ENCODE measurements around the gene FAM9C.

DNA sequence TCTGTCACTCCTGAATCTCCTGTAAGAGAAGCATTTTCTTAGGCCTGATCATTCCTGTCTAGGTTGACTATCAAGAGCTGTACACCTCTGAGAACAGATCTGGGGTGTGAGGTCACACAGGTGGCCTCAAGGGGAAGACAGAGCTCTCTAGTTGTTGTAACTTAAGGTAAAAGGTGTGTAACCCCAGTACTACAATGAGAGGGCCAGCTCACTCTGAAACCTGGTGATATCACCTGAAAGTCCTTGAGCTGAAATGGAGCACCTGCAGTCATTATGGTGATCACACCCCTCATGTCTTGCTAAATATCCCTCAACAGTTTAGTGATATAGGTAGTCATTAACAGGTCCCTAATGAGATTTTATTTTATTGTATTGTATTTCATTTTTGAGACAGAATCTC lies 8.8 kb upstream of the FAM9C start:
- TF ChIP-seq EZH2 (IDR thresholded peaks at IDR 0.05; ENCODE audit: low read depth), result no peak
- TF ChIP-seq, protein P1, sequence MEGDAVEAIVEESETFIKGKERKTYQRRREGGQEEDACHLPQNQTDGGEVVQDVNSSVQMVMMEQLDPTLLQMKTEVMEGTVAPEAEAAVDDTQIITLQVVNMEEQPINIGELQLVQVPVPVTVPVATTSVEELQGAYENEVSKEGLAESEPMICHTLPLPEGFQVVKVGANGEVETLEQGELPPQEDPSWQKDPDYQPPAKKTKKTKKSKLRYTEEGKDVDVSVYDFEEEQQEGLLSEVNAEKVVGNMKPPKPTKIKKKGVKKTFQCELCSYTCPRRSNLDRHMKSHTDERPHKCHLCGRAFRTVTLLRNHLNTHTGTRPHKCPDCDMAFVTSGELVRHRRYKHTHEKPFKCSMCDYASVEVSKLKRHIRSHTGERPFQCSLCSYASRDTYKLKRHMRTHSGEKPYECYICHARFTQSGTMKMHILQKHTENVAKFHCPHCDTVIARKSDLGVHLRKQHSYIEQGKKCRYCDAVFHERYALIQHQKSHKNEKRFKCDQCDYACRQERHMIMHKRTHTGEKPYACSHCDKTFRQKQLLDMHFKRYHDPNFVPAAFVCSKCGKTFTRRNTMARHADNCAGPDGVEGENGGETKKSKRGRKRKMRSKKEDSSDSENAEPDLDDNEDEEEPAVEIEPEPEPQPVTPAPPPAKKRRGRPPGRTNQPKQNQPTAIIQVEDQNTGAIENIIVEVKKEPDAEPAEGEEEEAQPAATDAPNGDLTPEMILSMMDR (conservative IDR thresholded peaks at IDR 0.05), result no peak
